Measurements from ENCODE around the gene NKAPL.

- no peak for TF ChIP-seq CTCF (IDR thresholded peaks at IDR 0.05; ENCODE audit: low read depth, low read length)
- TF ChIP-seq EZH2phosphoT487 (IDR thresholded peaks at IDR 0.05; ENCODE audit: low read depth): no peak
Measured at GRCh38 chr6:28248916-28249315, 10.2 kb upstream of the NKAPL start.
